H9 (cell line): ENCODE measurements around the gene RAB26. TPM values are rescaled to one million over a fixed set of nuclear protein-coding genes. Genes with fewer than 3 reads are reported as not detected.
"Not testable (repeated sequence)": the region's sequence is repeated elsewhere in the genome, so short reads cannot be mapped to it uniquely, and the experiment has no call there.

Experiments used
- DNase-seq: peaks from one replicate; pipeline ENCODE4 v3.0.0-alpha.2; 2017
- H2AFZ ChIP-seq: one replicate; pipeline ENCODE4 v1.6.1; 2013; ENCODE audit warnings: mild to moderate bottlenecking, low read length, control low read depth, moderate library complexity
- H2AK5ac ChIP-seq: 2 replicates; pipeline ENCODE4 v1.6.1; 2013; ENCODE audit warnings: low read length, control low read depth, mixed read lengths; ENCODE audit not compliant: insufficient read length
- H2BK120ac ChIP-seq: one replicate; pipeline ENCODE4 v1.6.1; 2013; ENCODE audit warnings: low read depth, mild to moderate bottlenecking, low read length, control low read depth, inconsistent platforms; ENCODE audit not compliant: poor library complexity, severe bottlenecking
- H2BK12ac ChIP-seq: 2 replicates; pipeline ENCODE4 v1.6.1; 2013; ENCODE audit warnings: low read length, control low read depth, mixed read lengths, low read depth; ENCODE audit not compliant: insufficient read length
- H2BK15ac ChIP-seq: 2 replicates; pipeline ENCODE4 v1.6.1; 2013; ENCODE audit warnings: low read depth, low read length, control low read depth
- H2BK20ac ChIP-seq: one replicate; pipeline ENCODE4 v1.6.1; 2013; ENCODE audit warnings: low read depth, mild to moderate bottlenecking, low read length, control low read depth, inconsistent platforms; ENCODE audit not compliant: poor library complexity, severe bottlenecking
- H2BK5ac ChIP-seq: 2 replicates; pipeline ENCODE4 v1.6.1; 2013; ENCODE audit warnings: low read length, control low read depth, mixed read lengths; ENCODE audit not compliant: insufficient read length
- H3K14ac ChIP-seq: 2 replicates; pipeline ENCODE4 v1.6.1; 2013; ENCODE audit warnings: low read length, control low read depth; ENCODE audit not compliant: insufficient read depth
- H3K18ac ChIP-seq: 2 replicates; pipeline ENCODE4 v1.6.1; 2013; ENCODE audit warnings: low read depth, mild to moderate bottlenecking, mixed read lengths, low read length, control low read depth; ENCODE audit not compliant: insufficient read length
- H3K23ac ChIP-seq: 2 replicates; pipeline ENCODE4 v1.6.1; 2013; ENCODE audit warnings: low read length, control low read depth, mixed read lengths, low read depth; ENCODE audit not compliant: insufficient read length
- H3K23me2 ChIP-seq: 2 replicates; pipeline ENCODE4 v1.6.1; 2013; ENCODE audit warnings: low read depth, mild to moderate bottlenecking, mixed read lengths, low read length, control low read depth; ENCODE audit not compliant: insufficient read length, poor library complexity, severe bottlenecking
- H3K27ac ChIP-seq: 2 replicates; pipeline ENCODE4 v1.5.1; 2013; ENCODE audit warnings: low read length, control low read depth, mixed read lengths, low read depth; ENCODE audit not compliant: insufficient read length
- H3K27me3 ChIP-seq: 2 replicates; pipeline ENCODE4 v1.6.1; 2013; ENCODE audit warnings: low read length, control low read depth, inconsistent platforms; ENCODE audit not compliant: insufficient read depth
- H3K4ac ChIP-seq: 2 replicates; pipeline ENCODE4 v1.6.1; 2013; ENCODE audit warnings: low read depth, mild to moderate bottlenecking, control low read depth, inconsistent platforms, low read length, moderate library complexity
- H3K4me1 ChIP-seq: 2 replicates; pipeline ENCODE4 v1.6.1; 2013; ENCODE audit warnings: low read length, control low read depth, inconsistent platforms; ENCODE audit not compliant: insufficient read depth
- H3K4me2 ChIP-seq: 2 replicates; pipeline ENCODE4 v1.6.1; 2013; ENCODE audit warnings: low read length, control low read depth, mixed read lengths; ENCODE audit not compliant: insufficient read length, insufficient read depth
- H3K56ac ChIP-seq: 2 replicates; pipeline ENCODE4 v1.6.1; 2013; ENCODE audit warnings: low read depth, mild to moderate bottlenecking, mixed read lengths, low read length, control low read depth; ENCODE audit not compliant: insufficient read length
- H3K79me1 ChIP-seq: 2 replicates; pipeline ENCODE4 v1.6.1; 2013; ENCODE audit warnings: low read depth, mild to moderate bottlenecking, moderate library complexity, low read length, control low read depth, inconsistent platforms; ENCODE audit not compliant: insufficient read depth, poor library complexity, severe bottlenecking
- H3K79me2 ChIP-seq: 2 replicates; pipeline ENCODE4 v1.6.1; 2013; ENCODE audit warnings: low read length, control low read depth, inconsistent platforms; ENCODE audit not compliant: insufficient read depth
- H3K9ac ChIP-seq: 2 replicates; pipeline ENCODE4 v1.6.1; 2013; ENCODE audit warnings: low read length, control low read depth, mixed read lengths; ENCODE audit not compliant: insufficient read length; ENCODE audit errors: extremely low read depth
- H3K9me3 ChIP-seq: one replicate; pipeline ENCODE4 v1.6.1; 2013; ENCODE audit warnings: low read depth, low read length, inconsistent platforms; ENCODE audit not compliant: control insufficient read depth
- H3T11ph ChIP-seq: one replicate; pipeline ENCODE4 v1.6.1; 2013; ENCODE audit warnings: mild to moderate bottlenecking, low read length, control low read depth, inconsistent platforms
- H4K20me1 ChIP-seq: one replicate; pipeline ENCODE4 v1.6.1; 2013; ENCODE audit not compliant: control insufficient read depth, insufficient read length, insufficient read depth
- H4K5ac ChIP-seq: 2 replicates; pipeline ENCODE4 v1.6.1; 2013; ENCODE audit warnings: low read depth, mild to moderate bottlenecking, mixed read lengths, low read length, control low read depth; ENCODE audit not compliant: insufficient read length
- H4K8ac ChIP-seq: replicated peaks from 2 replicates; pipeline ENCODE4 v1.6.1; 2013; ENCODE audit warnings: low read length, control low read depth, mixed read lengths, low read depth; ENCODE audit not compliant: insufficient read length
- H4K91ac ChIP-seq: 2 replicates; pipeline ENCODE4 v1.6.1; 2013; ENCODE audit warnings: low read depth, mild to moderate bottlenecking, moderate library complexity, mixed read lengths, low read length, control low read depth; ENCODE audit not compliant: insufficient read length
- H3K27ac Mint-ChIP-seq, 3 experiments: 2 replicates in 2 of 3; 3 replicates in 1 of 3; pipeline ENCODE4 v1.8.0; 2020 to 2021; ENCODE audit warnings: mixed read lengths in 3 of 3, mild to moderate bottlenecking in 1 of 3, moderate library complexity in 1 of 3
- H3K27me3 Mint-ChIP-seq: 2 replicates; pipeline ENCODE4 v1.8.0; 2021; ENCODE audit warnings: low read depth, mild to moderate bottlenecking, moderate library complexity, mixed read lengths
- H3K36me3 Mint-ChIP-seq, 3 experiments: 2 replicates in 2 of 3; 3 replicates in 1 of 3; pipeline ENCODE4 v1.8.0; 2020 to 2021; ENCODE audit warnings: low read depth in 3 of 3, mixed read lengths in 3 of 3; ENCODE audit not compliant: insufficient read depth in 1 of 3
- H3K4me1 Mint-ChIP-seq, 2 experiments: 2 replicates each; pipeline ENCODE4 v1.8.0; 2020; ENCODE audit warnings: mixed read lengths in 2 of 2
- H3K4me3 Mint-ChIP-seq, 2 experiments: 2 replicates in 1 of 2; 3 replicates in 1 of 2; pipeline ENCODE4 v1.8.0; 2020 to 2021; ENCODE audit warnings: mild to moderate bottlenecking in 2 of 2, mixed read lengths in 2 of 2, moderate library complexity in 1 of 2
- H3K9me3 Mint-ChIP-seq, 2 experiments: 2 replicates in 1 of 2; 3 replicates in 1 of 2; pipeline ENCODE4 v1.8.0; 2020; ENCODE audit warnings: mild to moderate bottlenecking in 2 of 2, mixed read lengths in 2 of 2, moderate library complexity in 1 of 2
- WGBS: extraction: QIAGEN DNeasy Blood & Tissue Kit; methylation state at CpG from one replicate; pipeline ENCODE4 v1.1.7; 2013; ENCODE audit warnings: missing lambda C conversion rate, low lambda C conversion rate, mixed read lengths; ENCODE audit not compliant: insufficient read length; ENCODE audit errors: extremely low coverage; 5-methylcytosine and 5-hydroxymethylcytosine counted together
- total RNA-seq: library from RNA; stranded (reverse); gene quantifications from 2 replicates; pipeline ENCODE4 v1.2.1, GENCODE V29; 2021

Gene RAB26
- total RNA-seq, 1 experiment from 2014 or later: 2.4 TPM

DNA sequence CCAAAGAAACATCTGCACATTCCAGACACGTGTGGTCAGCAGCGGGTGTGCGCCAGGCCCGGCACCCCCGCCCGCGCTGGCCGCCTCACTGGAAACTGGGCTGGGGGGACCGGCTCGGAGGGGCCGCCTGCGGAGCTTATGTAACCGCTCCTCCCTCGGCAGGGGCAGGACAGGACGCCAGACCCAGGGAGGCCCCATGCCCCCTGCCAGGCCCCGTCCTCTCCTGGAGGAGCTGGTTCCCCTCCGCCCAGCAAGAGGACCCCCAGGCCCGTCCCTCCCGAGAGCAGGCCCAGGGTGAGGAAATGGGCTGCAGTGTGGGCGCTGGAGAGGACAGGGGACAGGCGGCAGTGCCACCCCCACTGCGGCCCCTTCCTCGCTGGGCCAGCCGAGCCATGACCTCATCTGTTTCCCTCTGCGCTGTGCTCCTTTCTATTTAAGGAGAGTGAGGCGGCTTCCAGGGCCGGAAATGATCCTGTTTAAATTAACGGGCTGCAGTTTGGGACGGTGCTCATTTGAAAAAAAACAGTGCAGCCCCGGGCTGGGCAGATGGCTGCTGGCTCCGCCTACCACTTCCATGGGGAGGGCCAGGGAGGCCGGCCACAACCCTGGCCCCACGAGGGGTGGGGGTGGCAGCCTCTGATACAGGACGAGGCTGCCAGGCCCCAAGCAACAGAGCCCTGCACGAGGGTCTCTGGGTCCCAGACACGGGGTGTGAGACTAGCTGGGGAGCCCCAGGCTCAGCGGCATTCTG is 23.6 kb upstream of the RAB26 start:
- not testable (repeated sequence) for H3K27me3 Mint-ChIP-seq, H3K23me2 ChIP-seq, H3K36me3 Mint-ChIP-seq, H2AFZ ChIP-seq, H3T11ph ChIP-seq, H4K8ac ChIP-seq, H3K27ac ChIP-seq, H2BK120ac ChIP-seq, H3K9me3 Mint-ChIP-seq, H3K4me1 ChIP-seq, H2BK20ac ChIP-seq, H4K20me1 ChIP-seq, H3K79me2 ChIP-seq, H2BK12ac ChIP-seq, H3K79me1 ChIP-seq, H4K5ac ChIP-seq, H2AK5ac ChIP-seq, H3K23ac ChIP-seq, H3K4ac ChIP-seq, H3K27me3 ChIP-seq, H3K56ac ChIP-seq, H4K91ac ChIP-seq, H3K4me2 ChIP-seq, H2BK15ac ChIP-seq, H2BK5ac ChIP-seq, H3K9me3 ChIP-seq
- H3K4me1 Mint-ChIP-seq: peaks cover 20 to 25% of the 10 kb centered on the region in 2 experiments
- Histone ChIP-seq H3K9ac (peak overlapping the region; percentile 22), H3K18ac (peak overlapping the region; percentile 64), H3K14ac (peak overlapping the region; percentile 70; the same call in 1 of the 2 replicates)
- peak; percentile 67 for DNase-seq
- peak overlapping the region; percentile 35 to 69; a peak in 4 of 5 replicates for H3K4me3 Mint-ChIP-seq
- H3K27ac Mint-ChIP-seq: peak overlapping the region; percentile 77 to 95 (median 89); a peak in 6 of 7 replicates
- no CpG with 5 or more reads among the region's 37 CpGs for WGBS

DNA sequence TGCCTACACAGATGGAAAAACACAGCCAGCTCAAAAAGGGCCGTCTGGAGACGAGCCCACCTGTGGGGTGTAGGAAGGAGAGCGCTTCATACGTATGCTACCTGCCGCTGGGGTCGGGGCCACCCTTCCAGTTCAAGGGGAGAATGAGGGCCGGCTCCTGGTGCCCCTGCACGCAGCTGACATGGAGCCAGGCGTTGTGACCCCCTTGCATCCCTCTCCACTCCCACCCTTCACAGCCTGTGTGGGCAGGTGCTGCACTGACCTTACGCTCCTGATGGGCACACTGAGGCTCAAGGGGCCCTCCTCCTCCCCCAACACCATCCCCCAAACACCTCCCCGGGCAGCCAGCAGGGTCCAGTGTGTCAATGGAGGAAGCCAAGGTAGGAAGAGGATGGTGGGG is 22.8 kb upstream of the RAB26 start:
- not testable (repeated sequence) for H3K18ac ChIP-seq, H2BK15ac ChIP-seq, H3K27me3 Mint-ChIP-seq, H2BK20ac ChIP-seq, H3K9ac ChIP-seq, H2BK12ac ChIP-seq, H2AFZ ChIP-seq, H4K20me1 ChIP-seq, DNase-seq, H3K36me3 Mint-ChIP-seq, H2BK120ac ChIP-seq, H4K5ac ChIP-seq, H4K91ac ChIP-seq, H2AK5ac ChIP-seq, H3K79me1 ChIP-seq, H3K9me3 ChIP-seq, H3K27ac ChIP-seq, H3K4me1 ChIP-seq, H3K56ac ChIP-seq, H3K4me2 ChIP-seq, H3K23ac ChIP-seq, H3K4ac ChIP-seq, H4K8ac ChIP-seq, H3K23me2 ChIP-seq, H3K9me3 Mint-ChIP-seq, H3K79me2 ChIP-seq, H2BK5ac ChIP-seq, H3K14ac ChIP-seq, H3T11ph ChIP-seq, H3K27me3 ChIP-seq
- peak overlapping the region; percentile 77 to 95 (median 89); a peak in 5 of 7 replicates for H3K27ac Mint-ChIP-seq
- no CpG with 5 or more reads among the region's 11 CpGs for WGBS
- H3K4me3 Mint-ChIP-seq: peak overlapping the region in 1 of 2 experiments; percentile 69; a peak in 3 of 5 replicates
- H3K4me1 Mint-ChIP-seq: peaks cover 20 to 25% of the 10 kb centered on the region in 2 experiments
